Panc1 (cell line): ENCODE measurements around the gene ZFYVE21. TPM values are rescaled to one million over a fixed set of nuclear protein-coding genes. Genes with fewer than 3 reads are reported as not detected.

Experiments
- ATAC-seq: fragments of 200-7000 bp; cut with Tn5 transposase; 2 replicates; pipeline ENCODE4 v1.9.1; 2020; ENCODE audit warnings: mild to moderate bottlenecking, moderate library complexity
- BruUV-seq: library from RNA; stranded (reverse); fragments of 400-500 nt; replicated peaks from 2 replicates; lab custom pipeline; 2021; lab: Mats Ljungman, UMichigan
- CTCF ChIA-PET: fragments of 300-600 bp; sonication (Branson Sonifier 250); formaldehyde crosslinking; loops from one replicate; lab custom pipeline; 2022; ENCODE audit warnings: antibody characterized with exemption; lab: Charles Lee
- POLR2A ChIA-PET: fragments of 300-600 bp; sonication (Branson Sonifier 250); formaldehyde crosslinking; loops from one replicate; lab custom pipeline; 2022; ENCODE audit warnings: antibody characterized with exemption; lab: Charles Lee
- DNase-seq: peaks from one replicate; pipeline ENCODE4 v3.0.0-alpha.2; 2010; ENCODE audit warnings: low read depth, low spot score
- H3K27ac ChIP-seq: 2 replicates; pipeline ENCODE4 v1.5.1; 2011; ENCODE audit warnings: mild to moderate bottlenecking, low read length, inconsistent platforms
- H3K27me3 ChIP-seq: fragments of 200-500 bp; sonication (Bioruptor generic); 2 replicates; pipeline ENCODE4 v1.6.0; 2014; ENCODE audit warnings: low read length, inconsistent platforms; ENCODE audit not compliant: control insufficient read depth, insufficient read depth
- H3K36me3 ChIP-seq: fragments of 200-500 bp; sonication (Bioruptor generic); 2 replicates; pipeline ENCODE4 v1.5.1; 2014; ENCODE audit warnings: inconsistent platforms, mild to moderate bottlenecking, low read length, moderate library complexity; ENCODE audit not compliant: control insufficient read depth, insufficient read depth
- H3K4me1 ChIP-seq: 2 replicates; pipeline ENCODE4 v1.5.1; 2011; ENCODE audit warnings: inconsistent platforms, mild to moderate bottlenecking, low read length, moderate library complexity; ENCODE audit not compliant: control insufficient read depth, insufficient read depth
- H3K4me3 ChIP-seq, 2 experiments: 2 replicates each; pipeline ENCODE4 v1.5.1; 2011 to 2012; ENCODE audit warnings: low read depth in 2 of 2, low read length in 2 of 2, mild to moderate bottlenecking in 2 of 2, inconsistent platforms in 1 of 2, moderate library complexity in 1 of 2
- H3K9me3 ChIP-seq: fragments of 200-500 bp; sonication (Bioruptor generic); 2 replicates; pipeline ENCODE4 v1.5.1; 2014; ENCODE audit warnings: low read depth, mild to moderate bottlenecking, inconsistent platforms, low read length, moderate library complexity; ENCODE audit not compliant: control insufficient read depth, insufficient read depth
- CTCF ChIP-seq: fragments of 450-650 bp; IDR thresholded peaks from 2 replicates; pipeline ENCODE4 v1.5.1; 2017; ENCODE audit warnings: mild to moderate bottlenecking
- POLR2AphosphoS5 ChIP-seq: IDR thresholded peaks from 2 replicates; pipeline ENCODE4 v1.6.1; 2012; ENCODE audit warnings: mild to moderate bottlenecking, low read depth, low read length, moderate library complexity
- REST ChIP-seq, 2 experiments: IDR thresholded peaks; 2 replicates each; pipeline ENCODE4 v1.6.1; 2011 to 2012; ENCODE audit warnings: low read depth in 2 of 2, control low read depth in 1 of 2, low read length in 1 of 2, mild to moderate bottlenecking in 1 of 2, moderate library complexity in 1 of 2; ENCODE audit not compliant: insufficient read depth in 1 of 2
- SIN3A ChIP-seq: IDR thresholded peaks from 2 replicates; pipeline ENCODE4 v1.6.1; 2012; ENCODE audit warnings: low read depth, mild to moderate bottlenecking, low read length, moderate library complexity, borderline replicate concordance; ENCODE audit not compliant: insufficient read depth
- TCF7L2 ChIP-seq: IDR thresholded peaks from 2 replicates; pipeline ENCODE4 v1.6.1; 2011; ENCODE audit warnings: mild to moderate bottlenecking, low read depth, low read length, inconsistent platforms
- in situ Hi-C: cut with HindIII; loops from 2 replicates; pipeline ENCODE4 v1.10.0; 2016; ENCODE audit warnings: low sequenced_read_pairs, low pct_unique_long_range_greater_than_20kb
- intact Hi-C: fragments of 100-400 bp; cut with micrococcal nuclease; formaldehyde crosslinking; loops from one replicate; pipeline ENCODE4 v1.10.0; 2022; ENCODE audit not compliant: unreplicated experiment
- total RNA-seq: library from RNA; stranded (reverse); gene quantifications from one replicate; pipeline ENCODE4 v1.2.1, GENCODE V29; 2021; ENCODE audit not compliant: unreplicated experiment

The ZFYVE21 gene
- total RNA-seq, 1 experiment from 2014 or later, result 41.8 TPM

GRCh38 chr14:103671911-103672310, 43.7 kb upstream of the ZFYVE21 start:
- no peak for ATAC-seq
- BruUV-seq, result no TSS peak
- in situ Hi-C loops (no loop called here), intact Hi-C loops (loop anchor here (10.0 kb wide), 1 partner anchor 57 kb away; no protein-coding TSS in a partner anchor)
- CTCF ChIA-PET, result no interaction called here
- POLR2A ChIA-PET, result no interaction called here
- DNase-seq, result no peak
- no peaks in the 10 kb centered on the region for H3K27me3 ChIP-seq
- H3K4me1 ChIP-seq, result no peaks in the 10 kb centered on the region
- H3K36me3 ChIP-seq, result peaks cover 23% of the 10 kb centered on the region
- H3K9me3 ChIP-seq, result no peaks in the 10 kb centered on the region
- TF ChIP-seq SIN3A, result no peak
- TF ChIP-seq REST (IDR thresholded peaks at IDR 0.05; ENCODE audit: insufficient read depth in 1 of 2, low read depth in 2 of 2, low read length in 1 of 2), result no peak
- no peak for TF ChIP-seq TCF7L2
- TF ChIP-seq POLR2AphosphoS5, result no peak
- no peak for TF ChIP-seq CTCF
- no peak overlapping the region for H3K4me3 ChIP-seq
- no peak overlapping the region for H3K27ac ChIP-seq

- no peaks in the 10 kb centered on the region for H3K27me3 ChIP-seq
- no peaks in the 10 kb centered on the region for H3K4me1 ChIP-seq
- in situ Hi-C loops (no loop called here), intact Hi-C loops (loop anchor here (10.0 kb wide), 1 partner anchor 61 kb away; no protein-coding TSS in a partner anchor)
- DNase-seq (no peak), ATAC-seq (no peak)
- H3K9me3 ChIP-seq, result no peaks in the 10 kb centered on the region
- BruUV-seq, result no TSS peak
- ChIA-PET CTCF (no interaction called here), POLR2A (no interaction called here)
- H3K36me3 ChIP-seq, result peaks cover 31% of the 10 kb centered on the region
- TF ChIP-seq CTCF (no peak), SIN3A (no peak), TCF7L2 (no peak), REST (IDR thresholded peaks at IDR 0.05; ENCODE audit: insufficient read depth in 1 of 2, low read depth in 2 of 2, low read length in 1 of 2) (no peak), POLR2AphosphoS5 (no peak)
- H3K27ac ChIP-seq, result no peak overlapping the region
- no peak overlapping the region for H3K4me3 ChIP-seq
Measured at GRCh38 chr14:103675957-103676356, 39.7 kb upstream of the ZFYVE21 start.
